Measurements from ENCODE around the gene GINS1.
A peak's percentile ranks its signal among the peaks of the same experiment; 100 is the strongest.

The GINS1 gene

DNA sequence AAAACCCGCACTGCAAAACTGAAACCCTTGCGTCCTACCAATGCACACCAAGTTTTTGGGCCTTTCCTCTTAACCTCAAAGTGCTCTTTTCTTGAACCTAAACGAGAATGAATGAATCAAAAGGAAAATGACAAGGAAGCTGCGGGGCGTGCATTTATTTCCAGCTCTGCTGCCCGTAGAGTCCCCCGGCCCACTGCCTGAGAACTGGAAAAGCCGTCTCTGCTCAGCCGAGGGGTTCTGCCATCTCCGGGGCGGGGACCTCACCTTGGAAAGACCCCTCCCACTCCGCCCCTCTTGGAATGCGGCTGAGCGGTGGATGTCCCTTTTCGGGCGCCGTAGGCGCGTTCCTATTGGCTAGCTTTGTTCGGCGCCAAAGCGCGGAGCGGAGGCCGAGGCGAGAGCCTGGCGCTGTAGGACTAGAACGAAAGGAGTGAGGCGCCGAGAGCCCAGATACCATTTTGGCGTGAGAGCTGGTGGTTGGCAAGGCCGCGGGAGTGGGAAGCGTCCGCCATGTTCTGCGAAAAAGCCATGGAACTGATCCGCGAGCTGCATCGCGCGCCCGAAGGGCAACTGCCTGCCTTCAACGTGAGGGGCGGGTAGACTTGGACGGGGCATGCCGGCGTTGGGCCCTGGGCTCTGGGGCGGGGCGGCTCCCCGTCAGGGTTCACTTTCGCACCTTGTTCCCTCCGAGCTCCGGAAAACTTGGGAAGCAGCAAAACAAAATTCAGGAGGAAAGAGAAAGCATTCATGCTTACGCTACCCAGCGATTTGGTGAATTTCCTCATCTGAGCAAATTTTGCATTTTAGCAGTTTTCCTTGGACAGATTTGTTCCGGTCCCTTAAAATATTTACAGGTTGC lies at the start of gene GINS1:
TSS of gene GINS1 (plus strand) at position 363 of the 859 bp plus-strand sequence. CDS start at position 511, 148 bp downstream.
- peak; percentile 64 for DNase-seq

DNA sequence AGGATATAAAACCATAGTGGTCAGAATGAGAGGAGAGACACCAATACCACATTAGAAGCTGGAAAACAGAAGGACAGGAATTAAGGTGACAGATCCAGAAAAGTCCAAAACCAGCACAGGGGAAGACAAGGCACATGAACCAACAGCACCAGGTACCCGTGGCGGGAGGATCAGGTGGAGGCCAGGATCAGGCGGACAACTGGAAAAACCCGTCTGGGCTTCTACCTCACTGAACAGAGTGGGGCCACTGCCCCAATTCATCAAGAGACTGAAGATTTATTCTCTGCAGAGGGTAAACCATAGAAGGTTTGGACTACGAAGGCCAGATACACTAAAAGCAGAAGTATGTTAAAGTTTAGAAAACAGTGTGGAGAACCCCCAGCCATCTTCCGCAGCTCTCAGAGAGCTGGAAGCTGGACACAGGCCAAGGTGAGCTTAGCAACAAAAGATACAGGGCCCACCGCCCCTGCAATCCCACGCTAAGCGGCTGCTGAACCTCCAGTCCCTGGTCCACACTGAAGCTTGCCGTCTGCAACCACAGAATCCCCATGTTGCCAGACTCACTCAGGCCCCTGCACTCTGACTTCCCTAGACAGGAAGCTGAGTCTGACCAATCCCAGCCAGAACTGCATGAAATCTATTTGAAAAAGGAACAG lies 46.7 kb upstream of the GINS1 start:
- DNase-seq: no peak

DNA sequence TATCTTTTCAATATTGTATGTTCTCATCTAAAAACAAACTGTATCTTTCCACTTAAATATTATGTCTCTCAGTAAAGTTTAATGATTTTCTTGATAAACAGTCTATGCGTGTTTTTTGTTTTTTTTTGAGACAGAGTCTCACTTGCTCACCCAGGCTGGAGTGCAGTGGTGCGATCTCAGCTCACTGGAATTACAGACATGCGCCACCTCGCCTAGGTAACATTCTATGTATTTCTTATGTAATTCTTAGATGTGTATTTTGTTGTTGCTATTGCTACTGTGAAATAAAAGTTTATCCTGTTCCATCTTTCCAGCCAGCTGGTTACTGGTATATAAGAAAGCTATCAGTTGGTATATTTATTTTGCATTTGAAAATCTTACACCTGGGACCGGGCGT lies 46.2 kb upstream of the GINS1 start:
- no peak for DNase-seq

DNA sequence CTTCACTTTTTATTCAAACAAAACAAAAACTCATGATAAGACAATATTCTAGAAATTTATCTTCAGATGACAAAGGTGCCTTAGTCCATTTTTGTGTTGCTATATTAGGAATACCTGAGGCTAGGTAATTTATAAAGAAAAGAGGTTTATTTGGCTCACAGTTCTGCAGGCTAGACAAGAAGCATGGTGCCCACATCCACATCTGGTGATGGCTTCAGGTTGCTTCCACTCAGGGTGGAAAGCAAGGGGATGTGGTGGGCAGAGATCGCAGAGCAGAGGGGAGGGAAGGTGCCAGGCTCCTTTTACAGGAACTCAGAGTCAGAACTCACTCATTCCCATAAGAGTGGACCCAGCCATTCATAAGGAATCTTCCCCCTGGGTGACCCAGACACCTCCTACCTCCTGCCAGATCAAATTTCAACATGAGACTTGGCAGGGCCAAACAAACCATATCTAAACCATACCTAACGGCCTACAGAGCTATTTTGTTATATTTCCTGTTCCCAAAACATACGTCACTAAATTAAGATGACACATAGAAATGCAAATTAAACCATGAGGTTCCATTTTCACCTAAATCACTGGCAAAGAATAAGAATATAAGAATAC lies 43.2 kb upstream of the GINS1 start:
- DNase-seq: no peak

DNA sequence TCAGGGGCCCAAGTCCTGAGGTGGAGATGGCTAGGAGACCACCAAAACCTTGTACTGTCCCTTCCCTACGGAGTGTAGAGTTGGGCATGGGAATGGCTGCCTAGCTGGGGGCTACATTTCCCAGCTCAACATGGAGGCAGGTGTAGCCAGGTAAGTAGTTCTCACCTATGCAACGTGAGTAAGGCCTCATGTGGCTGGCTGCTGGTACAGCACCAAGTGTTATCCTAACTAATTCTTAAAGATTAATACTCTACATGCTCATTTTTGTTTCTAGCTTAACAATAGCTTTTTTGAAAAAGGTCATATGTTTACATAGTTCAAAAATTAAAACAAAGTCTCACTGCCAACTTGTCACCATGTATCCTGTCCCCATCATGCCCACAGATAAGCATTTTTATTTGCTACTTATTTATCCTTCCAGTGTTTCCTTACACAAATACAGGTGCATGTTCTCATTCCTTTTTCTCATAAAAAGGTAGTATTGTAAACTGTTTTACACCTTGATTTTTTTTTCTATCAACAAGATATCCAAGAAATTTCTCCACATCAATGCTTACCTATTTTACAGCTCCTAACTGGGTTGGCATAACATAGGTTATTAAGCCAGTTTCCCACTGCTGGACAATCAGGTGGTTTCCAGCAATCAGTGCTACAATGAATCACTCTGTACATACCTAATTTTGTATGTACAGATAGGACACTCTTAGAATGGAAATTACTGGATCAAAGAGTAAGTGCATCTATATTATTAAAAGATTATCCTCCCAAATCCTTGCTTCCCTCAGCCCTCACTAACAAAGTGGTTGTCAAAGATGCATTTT lies 42.4 kb upstream of the GINS1 start:
- no peak for DNase-seq

DNA sequence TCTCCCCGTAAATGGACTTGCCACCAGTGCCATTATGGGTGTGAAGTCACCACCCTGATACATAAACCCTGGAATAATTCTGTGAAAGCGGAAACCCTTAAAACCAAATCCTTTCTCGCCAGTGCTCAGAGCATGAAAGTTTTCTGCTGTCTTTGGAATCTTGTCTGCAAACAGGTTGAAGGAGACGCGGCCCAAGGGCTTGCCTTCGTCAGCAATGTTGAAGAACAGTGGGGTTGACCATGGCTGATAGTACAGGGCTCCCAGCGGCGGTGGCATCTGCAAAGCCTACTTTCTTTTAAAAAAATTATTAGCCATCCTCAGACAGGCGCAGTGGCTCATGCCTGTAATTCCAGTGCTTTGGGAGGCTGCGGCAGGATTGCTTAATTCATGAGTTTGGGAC lies 38.9 kb upstream of the GINS1 start:
- no peak for DNase-seq

DNA sequence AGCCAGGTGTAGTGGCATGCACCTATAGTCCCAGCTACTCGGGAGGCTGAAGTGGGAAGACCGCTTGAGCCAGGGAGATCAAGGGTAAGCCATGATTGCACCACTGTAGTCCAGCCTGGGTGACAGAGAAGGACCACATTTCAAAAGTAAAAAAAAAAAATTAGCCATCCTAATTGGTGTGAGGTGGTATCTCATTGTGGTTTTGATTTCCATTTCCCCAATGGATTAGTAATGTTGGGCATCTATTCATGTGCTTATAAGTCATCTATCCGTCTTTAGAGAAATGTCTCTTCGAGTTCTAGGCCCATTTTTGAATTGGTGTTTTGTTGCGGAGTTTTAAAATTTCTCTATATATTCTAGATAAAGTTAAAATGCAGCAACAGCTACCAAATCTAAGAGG lies 38.5 kb upstream of the GINS1 start:
- DNase-seq: no peak

DNA sequence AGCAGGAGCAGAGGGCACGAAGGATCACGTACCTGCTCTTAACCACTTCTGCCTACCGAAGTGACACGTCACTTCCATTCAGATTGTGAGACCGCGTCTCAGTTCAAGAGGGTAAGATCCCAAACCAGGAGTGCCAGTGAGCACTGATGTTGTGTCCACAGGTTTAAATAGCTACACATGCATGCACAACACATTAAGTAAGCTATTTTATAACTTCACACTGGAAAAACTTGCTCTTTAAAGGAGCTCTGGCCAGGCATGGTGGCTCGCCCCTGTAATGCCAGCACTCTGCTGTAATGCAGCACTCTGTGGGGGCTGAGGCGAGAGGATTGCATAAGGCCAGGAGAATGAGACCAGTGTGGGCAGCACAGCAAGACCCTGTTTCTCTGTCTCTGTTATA lies 37.9 kb upstream of the GINS1 start:
- DNase-seq: no peak

DNA sequence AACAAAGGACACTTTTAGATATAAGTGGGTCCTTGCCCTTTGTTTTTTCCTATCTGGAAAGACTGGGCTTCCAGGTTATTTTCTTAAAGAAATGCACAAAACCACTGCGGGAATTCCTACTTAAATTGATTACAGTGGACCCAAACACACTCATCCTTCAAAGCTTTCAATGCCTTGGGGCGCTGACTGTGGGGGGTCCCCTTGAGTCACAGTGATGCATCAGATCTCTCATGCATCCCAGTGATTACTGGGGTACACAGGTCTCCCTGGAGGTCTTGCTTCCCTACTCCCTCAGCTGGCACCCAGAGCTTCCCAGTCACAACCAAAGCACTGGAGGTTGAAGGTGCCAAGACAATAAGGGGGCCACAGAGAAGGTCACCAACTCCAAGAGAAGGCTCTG lies 37.5 kb upstream of the GINS1 start:
- no peak for DNase-seq

DNA sequence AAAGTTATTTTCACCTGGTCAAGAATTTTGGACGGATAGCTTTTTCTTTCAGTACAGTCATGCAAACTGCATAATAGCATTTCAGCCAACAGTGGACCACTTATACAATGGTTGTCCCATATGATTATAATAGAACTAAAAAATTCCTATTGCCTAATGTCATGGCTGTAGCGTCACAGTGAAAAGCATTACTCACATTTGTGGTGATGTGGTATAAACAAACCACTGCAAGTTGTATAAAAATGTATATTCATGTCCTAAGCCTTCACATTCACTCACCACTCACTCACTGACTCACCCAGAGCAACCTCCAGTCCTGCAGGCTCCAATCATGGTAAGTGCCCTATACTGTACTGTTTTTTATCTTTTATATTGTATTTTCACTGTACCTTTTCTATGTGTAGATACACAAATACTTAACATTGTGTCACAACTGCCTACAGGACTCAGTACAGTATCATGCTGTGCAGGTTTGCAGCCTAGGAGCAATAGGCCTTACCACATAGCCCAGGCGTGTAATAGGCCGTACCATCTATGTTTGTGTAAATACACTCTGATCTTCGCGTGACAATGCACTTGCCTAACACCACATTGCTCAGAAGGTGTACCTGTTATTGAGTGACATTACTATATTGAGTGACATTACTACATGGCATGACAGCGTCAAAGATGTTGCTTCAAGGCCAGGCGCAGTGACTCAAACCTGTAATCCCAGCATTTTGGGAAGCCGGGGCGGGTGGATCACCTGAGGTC lies 34.7 kb upstream of the GINS1 start:
- no peak for DNase-seq

DNA sequence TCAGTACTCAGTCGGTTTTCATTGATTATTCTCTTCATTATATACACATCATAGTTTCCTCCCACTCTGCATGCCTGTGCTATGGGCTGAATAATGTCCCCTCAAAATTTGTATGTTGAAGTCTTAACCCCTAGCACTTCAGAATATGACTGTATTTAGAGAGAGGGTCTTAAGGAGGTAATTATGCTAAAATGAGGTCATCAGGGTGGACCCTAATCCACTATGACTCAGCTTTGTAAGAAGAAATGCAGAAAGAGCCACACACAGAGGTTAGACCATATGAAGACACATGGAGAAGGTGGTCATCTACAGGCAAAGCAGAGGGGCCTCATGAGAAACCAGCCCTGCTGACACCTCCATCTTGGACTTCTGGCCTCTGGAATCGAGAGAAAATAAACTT lies 32.6 kb upstream of the GINS1 start:
- DNase-seq: no peak

DNA sequence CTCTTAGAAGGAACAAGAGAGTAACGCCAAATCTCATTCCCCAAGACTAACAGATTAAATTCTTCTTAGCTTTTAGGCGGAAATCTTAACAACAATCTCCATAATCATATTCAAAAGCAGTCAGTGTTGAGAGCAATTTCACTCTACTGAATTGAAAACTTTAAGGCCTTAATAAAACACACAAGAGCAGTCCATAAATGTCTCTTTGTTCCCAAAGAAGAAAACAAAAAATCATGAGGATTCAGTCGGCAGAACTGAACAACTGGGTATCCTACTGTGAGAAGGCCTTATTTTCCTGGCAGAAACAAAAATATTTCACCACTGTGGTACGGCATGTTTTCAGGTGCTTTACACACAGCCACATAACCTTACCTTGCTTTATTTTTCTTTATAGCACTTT lies 31.2 kb upstream of the GINS1 start:
- DNase-seq: no peak

DNA sequence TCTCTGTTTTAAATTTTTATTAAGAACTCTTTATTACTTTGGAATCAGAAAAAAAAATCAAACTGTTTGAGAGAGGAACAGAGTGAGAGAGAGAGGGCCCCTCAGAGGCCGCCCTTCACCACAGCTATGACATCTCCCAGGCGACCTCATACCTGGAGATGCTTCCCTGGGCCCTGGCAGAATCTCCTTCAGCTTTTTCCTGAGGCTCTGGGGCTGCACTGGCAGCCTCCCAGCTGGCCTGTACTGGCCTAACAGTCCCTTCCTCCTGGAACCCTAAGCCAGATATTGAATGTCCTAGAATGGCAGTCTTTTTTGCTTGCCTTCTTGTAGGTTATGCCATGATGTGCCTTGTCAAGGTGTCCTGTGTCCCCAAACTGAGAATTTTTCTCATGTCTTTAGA lies 30.6 kb upstream of the GINS1 start:
- no peak for DNase-seq

DNA sequence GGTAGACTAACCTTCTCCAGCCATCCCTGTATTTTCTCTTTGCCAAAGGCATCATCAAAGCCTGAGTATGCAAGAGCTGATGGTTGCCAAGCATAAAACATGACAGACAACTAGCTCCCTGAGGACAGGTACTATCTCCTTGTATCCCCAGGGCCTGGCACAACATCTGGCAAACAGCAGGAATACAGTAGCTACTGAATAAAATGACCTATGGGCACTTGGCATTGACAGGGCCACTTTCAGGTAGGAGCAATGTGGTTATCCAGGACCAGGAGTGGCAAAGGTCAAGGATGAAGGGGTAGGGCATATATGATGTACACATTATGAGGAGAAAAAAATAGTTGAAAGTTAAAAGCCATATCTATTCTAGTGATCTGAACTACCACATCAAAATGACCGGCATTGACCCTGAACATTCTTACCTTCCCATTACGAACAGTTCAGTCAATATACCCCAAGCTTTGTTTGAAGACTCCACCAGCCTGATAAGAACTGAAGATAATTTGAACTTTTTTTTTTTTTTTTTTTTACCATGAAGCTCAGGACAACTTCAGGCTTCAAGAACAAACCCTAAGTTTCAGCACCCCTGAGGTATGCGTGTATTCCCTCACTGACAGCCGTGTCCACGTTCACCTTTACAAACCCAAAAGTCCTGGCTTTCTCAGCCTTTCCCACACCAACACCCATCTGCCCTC lies 29.1 kb upstream of the GINS1 start:
- DNase-seq: no peak

DNA sequence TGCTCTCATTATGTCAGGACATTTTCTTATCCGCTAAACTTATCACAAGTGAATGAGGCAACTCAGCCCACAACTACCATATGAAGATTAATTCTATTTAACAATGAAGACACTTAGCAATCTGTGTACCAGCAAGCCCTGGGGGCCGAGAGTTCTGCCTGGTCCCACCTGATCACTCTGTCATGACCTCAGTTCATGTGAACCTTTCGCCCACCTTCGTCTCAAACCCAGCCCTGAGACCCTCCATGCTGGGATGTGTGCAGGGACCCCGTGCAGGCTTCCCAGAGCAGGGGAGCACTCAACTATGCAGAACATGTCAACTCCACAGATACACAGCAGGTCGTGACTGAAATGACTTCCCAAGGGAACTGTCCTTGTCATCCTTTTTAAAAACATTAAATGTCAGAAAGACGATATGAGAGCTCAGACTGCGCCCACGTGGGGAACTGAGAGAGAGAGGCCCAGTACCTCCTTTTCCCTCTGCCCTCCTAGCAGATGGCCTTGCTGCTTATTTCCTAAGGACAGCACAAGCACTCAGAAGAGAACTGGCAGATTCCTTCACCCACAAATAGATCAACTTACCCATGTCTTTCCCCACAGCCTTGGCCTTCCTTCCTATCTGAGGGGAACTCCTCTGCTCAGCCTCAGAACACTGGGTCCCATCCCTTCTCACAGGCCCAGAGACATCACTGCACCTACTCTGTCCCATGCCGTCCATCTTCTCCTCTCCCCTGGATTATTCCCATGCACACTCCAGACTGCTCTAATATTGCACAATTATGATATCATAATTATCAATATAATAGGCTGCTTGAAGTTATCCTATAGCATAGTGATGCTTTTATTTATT lies 28.4 kb upstream of the GINS1 start:
- no peak for DNase-seq

DNA sequence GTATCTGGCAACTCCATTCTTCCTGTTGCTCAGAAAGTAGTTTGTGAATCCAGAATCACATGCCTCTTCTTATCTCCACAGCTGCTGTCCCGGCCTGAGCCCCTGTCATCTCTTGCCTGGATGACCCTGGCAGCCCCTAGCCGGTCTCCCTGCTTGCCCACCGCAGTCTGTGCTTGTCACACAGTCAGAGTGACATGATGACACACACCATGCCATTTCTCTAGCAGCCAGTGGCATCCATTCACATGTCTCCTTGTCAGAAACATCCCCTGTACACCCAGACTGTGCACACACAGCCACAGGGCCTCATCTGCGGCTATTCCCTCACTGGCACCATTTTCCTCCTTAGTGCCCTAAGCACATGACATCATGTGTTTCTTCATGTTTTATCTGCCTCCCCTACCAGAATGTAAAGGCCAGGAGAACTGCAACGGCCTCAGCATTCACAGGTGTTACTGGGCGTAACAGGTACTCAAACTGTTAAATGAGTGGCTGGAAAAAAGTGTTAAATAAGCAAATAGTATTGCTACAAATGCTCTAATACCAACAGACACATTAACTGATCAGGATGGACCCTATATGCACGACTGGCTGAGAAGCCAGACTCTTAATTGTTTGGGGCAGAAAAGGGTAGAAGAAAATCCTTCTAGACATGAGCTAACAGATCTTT lies 26.4 kb upstream of the GINS1 start:
- DNase-seq: no peak

DNA sequence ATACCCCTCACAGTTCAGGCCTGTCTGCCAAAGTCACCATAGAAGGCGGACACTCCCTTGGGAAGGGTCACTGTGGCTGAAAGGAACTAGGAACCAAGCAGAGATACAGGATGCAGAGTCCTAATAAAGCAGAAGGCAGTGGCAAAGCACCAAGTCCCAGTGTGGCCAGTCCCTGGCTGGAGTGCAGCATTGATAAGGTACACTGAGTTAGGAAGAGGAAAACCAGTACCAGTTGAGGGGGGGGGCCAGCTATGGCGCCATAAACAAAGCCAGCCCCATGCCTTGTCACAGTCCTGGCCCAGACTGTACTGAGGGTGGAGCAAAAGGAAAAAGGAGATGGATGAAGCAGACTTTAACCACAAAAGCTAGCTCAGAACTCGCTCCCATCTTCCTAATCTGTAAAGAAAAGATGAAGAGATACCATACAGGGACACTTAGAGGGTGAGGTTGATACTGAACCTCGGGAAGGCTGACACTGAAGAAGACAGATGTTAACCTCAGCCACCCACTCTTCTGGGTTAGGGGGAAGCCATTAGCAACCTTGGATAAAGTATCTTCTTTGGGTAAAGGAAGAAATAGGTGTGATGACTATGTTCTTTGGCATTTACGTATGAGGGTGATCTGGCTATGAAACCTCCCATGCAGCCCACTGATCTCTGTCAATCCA lies 24.6 kb upstream of the GINS1 start:
- DNase-seq: no peak

DNA sequence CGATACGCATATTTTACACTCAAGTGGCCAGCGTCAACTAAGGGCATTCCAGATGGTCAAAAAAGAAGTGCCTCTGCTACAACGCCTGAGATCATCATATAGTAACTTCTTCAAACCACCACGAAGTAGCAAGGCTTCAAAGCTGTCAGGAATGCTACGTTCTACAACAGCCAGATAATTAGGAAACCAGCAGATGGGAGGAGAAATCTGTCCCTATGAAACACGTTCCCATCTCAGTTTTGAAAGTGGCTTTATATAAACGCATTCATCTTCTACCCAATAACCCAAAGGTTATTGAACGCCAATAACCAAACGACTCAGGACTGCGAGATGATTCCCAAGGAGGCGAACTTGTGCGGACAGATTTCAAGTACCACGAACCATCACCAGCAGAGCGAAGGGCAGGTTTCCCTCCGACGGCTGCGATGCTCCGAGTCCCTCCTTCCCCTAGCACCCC lies 18.0 kb upstream of the GINS1 start:
- no peak for DNase-seq

DNA sequence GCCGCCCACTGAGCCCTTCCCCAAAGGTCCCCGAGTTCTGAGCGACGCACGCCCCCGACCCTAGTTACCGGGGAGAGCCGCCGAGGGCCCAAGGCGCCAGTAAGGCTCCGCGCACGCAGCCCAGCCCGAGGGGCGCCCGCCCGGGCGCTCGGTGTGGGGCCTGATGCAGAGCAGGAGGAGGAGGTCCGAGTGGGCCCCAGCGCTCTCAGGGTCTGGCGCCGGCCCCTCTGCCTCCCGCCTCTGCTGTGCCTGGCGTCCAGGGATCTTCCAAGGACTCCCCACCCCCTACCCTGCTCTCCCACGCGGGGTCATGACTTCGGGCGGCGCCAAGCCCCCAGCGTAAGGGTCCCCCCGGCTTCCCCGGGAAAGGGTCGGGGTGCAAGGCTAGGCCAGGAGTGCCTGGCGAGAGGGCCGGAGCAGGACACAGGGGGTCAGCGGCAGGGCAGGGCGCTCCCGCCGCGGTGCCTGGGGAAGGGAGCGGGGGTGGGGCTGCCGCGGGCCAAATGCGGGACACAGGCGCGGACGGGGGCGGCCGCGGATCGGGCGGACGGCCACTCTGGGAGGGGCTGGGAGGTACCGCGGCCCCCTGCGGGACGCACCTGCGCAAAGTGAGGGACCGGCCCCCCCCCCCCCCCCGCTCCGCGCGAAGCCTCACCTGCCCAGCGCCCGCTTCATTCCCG lies 17.5 kb upstream of the GINS1 start:
- no peak for DNase-seq

Data from activated T-cell treated with anti-CD3 and anti-CD28 coated beads for 4 hours (primary cell).